Prostate gland (tissue), 2 donors: ENCODE results near the gene SEC24C.

Experiments
- POLR2A ChIP-seq: fragments of 450-650 bp; IDR thresholded peaks from one replicate; pipeline ENCODE4 v1.6.1; 2016; ENCODE audit warnings: antibody characterized with exemption, mild to moderate bottlenecking
- POLR2AphosphoS5 ChIP-seq: sonication (generic); formaldehyde crosslinking; IDR thresholded peaks from one replicate; pipeline ENCODE4 v1.6.1; 2017; ENCODE audit warnings: antibody characterized with exemption
- TF ChIP-seq, protein P1 (sequence below), 4 experiments: fragments of 200-600 bp in 2 of 4; fragments of 450-650 bp in 2 of 4; sonication (generic) in 2 of 4; IDR thresholded peaks; 1 replicate in 3 of 4; 2 replicates in 1 of 4; pipeline ENCODE4 v1.5.1; 2016 to 2019; ENCODE audit warnings: antibody characterized with exemption in 4 of 4, mild to moderate bottlenecking in 2 of 4, moderate library complexity in 2 of 4

DNA sequence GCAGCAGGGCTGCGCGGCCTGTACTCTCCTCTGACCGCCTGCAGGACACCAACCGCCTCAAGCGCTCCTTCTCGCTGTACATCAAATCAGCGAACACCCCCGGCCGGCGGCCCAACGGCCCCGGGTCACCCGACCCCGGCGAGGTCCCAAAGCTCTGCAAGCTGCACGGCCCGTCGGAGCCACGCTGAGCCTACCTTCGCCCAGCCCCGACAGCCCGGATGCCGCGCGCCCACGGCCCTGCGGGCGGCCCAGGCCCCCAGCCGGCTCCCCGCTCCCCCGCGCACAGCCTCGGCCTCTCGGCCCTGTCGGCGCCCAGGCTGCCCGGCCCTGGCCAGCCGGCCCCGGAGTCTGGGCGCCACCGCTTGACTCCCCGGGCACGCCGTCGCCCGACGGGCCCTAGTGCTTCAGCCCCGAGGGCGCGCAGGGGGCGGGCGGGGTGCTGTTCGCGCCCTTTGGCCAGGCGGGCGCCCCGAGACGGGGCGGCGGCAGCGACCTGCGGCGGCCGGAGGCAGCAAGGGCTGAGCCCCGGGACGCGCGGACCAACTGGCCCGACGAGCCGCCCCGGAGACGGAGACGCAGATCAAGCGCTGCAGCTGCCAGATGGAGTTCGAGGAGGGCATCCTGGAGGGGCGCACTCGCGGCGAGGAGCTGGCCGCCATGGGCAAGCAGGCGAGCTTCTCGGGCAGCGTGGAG is 11.1 kb upstream of the SEC24C start:
- TF ChIP-seq, protein P1, sequence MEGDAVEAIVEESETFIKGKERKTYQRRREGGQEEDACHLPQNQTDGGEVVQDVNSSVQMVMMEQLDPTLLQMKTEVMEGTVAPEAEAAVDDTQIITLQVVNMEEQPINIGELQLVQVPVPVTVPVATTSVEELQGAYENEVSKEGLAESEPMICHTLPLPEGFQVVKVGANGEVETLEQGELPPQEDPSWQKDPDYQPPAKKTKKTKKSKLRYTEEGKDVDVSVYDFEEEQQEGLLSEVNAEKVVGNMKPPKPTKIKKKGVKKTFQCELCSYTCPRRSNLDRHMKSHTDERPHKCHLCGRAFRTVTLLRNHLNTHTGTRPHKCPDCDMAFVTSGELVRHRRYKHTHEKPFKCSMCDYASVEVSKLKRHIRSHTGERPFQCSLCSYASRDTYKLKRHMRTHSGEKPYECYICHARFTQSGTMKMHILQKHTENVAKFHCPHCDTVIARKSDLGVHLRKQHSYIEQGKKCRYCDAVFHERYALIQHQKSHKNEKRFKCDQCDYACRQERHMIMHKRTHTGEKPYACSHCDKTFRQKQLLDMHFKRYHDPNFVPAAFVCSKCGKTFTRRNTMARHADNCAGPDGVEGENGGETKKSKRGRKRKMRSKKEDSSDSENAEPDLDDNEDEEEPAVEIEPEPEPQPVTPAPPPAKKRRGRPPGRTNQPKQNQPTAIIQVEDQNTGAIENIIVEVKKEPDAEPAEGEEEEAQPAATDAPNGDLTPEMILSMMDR (IDR thresholded peaks at IDR 0.05), result no peak
- TF ChIP-seq POLR2A, result no peak
- TF ChIP-seq POLR2AphosphoS5, result no peak
